ENCODE data around the gene TRIM17. TPM values are rescaled to one million over a fixed set of nuclear protein-coding genes. Genes with fewer than 3 reads are reported as not detected.

The TRIM17 gene
- polyA plus RNA-seq, 1 donor (not counting 4 experiments of a cell fraction or from before 2014, with no cell fraction given) = 0.24 TPM

DNA sequence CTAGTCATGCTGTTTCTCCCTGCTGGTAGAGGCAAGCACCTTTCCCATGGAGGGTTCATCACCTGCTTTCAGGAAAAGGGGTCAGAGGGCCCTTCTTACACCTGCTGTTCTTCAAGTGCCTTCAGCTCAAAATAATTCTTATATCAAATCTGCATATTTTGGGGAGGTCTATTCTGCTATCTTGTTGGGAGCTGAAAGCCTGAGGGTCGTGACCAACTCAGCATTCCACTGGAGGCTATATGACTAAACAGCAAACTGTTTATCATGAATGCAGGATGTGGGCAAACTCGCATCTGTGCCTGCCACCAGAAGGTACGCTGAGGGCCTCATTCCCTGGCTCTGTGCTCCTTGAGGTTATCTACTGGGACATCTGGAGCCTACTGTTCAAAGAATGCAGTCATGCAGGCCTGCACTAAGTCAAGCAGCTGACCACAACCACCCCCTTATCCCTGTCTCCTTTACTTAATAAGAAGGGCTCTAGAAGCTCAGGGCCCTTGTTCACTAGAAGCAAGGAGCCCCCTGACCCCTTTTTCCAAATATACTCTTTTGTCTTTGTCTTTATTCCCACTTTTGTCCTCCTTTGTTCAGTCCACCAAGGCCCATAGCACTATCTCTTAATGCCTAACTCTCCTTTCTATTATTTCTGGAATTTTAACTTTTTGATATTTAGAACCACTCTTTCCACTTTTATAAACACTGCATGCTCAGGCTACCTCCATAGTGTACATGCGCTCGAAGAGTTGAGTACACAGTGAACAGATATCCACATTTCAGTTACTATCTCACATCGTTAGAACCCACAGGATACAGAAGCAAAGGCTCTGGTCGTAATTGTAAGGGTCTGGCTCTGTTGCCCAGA, 4.5 kb upstream of the TRIM17 start:
- Histone ChIP-seq H3K9ac (ENCODE audit: control insufficient read depth, extremely low read depth, insufficient read depth, low read length) (no peak overlapping the region), H3K4me1 (ENCODE audit: control insufficient read depth, extremely low read depth, insufficient read depth, low read length) (peaks cover 14% of the 10 kb centered on the region), H3K27me3 (ENCODE audit: control insufficient read depth, extremely low read depth, insufficient read depth, low read length) (no peaks in the 10 kb centered on the region), H4K20me1 (ENCODE audit: control insufficient read depth, extremely low read depth, insufficient read depth, low read length) (no peaks in the 10 kb centered on the region), H3K36me3 (ENCODE audit: control insufficient read depth in 2 of 2, extremely low read depth in 1 of 2, insufficient read depth in 2 of 2, low read length in 2 of 2) (no peaks in the 10 kb centered on the region), H3K9me1 (ENCODE audit: control insufficient read depth, extremely low read depth, insufficient read depth, low read length) (no peaks in the 10 kb centered on the region), H3K27ac (ENCODE audit: control insufficient read depth, insufficient read depth, low read length) (no peak overlapping the region), H3K79me2 (ENCODE audit: control insufficient read depth, insufficient read depth, low read length) (no peaks in the 10 kb centered on the region), H3K4me2 (ENCODE audit: control insufficient read depth, extremely low read depth, insufficient read depth, low read depth, low read length) (no peak overlapping the region), H3K9me3 (ENCODE audit: control insufficient read depth, low read depth, low read length) (no peaks in the 10 kb centered on the region), H2AFZ (ENCODE audit: control insufficient read depth, low read length) (no peak overlapping the region), H3K4me3 (ENCODE audit: control insufficient read depth in 2 of 3, extremely low read depth in 1 of 3, insufficient read depth in 2 of 3, low read depth in 1 of 3, low read length in 3 of 3) (no peak overlapping the region)
- TF ChIP-seq, protein P1, sequence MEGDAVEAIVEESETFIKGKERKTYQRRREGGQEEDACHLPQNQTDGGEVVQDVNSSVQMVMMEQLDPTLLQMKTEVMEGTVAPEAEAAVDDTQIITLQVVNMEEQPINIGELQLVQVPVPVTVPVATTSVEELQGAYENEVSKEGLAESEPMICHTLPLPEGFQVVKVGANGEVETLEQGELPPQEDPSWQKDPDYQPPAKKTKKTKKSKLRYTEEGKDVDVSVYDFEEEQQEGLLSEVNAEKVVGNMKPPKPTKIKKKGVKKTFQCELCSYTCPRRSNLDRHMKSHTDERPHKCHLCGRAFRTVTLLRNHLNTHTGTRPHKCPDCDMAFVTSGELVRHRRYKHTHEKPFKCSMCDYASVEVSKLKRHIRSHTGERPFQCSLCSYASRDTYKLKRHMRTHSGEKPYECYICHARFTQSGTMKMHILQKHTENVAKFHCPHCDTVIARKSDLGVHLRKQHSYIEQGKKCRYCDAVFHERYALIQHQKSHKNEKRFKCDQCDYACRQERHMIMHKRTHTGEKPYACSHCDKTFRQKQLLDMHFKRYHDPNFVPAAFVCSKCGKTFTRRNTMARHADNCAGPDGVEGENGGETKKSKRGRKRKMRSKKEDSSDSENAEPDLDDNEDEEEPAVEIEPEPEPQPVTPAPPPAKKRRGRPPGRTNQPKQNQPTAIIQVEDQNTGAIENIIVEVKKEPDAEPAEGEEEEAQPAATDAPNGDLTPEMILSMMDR (optimal IDR thresholded peaks at IDR 0.05 in 1 of 3, IDR thresholded peaks at IDR 0.05 in 1 of 3, conservative IDR thresholded peaks at IDR 0.05 in 1 of 3; ENCODE audit: extremely low read depth in 1 of 3, insufficient read depth in 2 of 3, low read length in 3 of 3) = no peak
- no peak for TF ChIP-seq EZH2 (IDR thresholded peaks at IDR 0.05; ENCODE audit: low read length)
- no peak for FAIRE-seq
- dilution Hi-C loops (cut with MboI; ENCODE audit: extremely low pct_ligation_motif_present, low sequenced_read_pairs) = no loop called here
- no peak for DNase-seq (ENCODE audit: low read depth, low spot score)

DNA sequence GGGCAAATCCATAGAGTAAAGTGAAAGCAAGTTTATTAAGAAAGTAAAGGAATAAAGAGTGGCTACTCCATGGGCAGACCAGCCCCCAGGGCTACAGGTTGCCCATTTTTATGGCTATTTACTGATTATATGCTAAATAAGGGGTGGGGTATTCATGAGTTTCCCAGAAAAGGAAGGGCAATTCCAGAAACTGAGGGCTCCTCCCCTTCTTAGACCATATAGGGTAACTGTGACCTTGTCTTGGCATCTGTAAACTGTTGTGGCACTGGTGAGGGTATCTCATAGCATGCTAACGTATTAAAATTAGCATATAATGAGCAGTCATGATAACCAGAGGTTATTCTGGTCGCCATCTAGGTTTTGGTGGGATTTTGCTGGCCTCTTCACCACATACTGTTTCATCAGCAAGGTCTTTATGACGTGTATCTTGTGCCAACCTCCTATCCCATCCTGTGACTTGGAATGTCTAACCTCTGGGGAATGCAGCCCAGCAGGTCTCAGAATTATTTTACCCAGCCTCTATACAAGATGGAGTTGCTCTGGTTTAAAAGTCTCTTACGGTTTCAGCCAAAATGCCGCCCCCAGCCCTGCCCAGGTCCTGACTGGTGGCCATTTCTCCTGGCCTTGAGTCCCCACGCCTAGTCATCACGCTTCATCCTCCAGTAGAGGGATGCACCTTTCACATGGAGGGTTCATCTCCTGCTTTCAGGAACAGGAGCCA, 982 bp upstream of the TRIM17 start:
- DNase-seq (ENCODE audit: low read depth, low spot score) (peak; percentile 50), FAIRE-seq (peak; percentile 34)
- H3K27me3 ChIP-seq (ENCODE audit: control insufficient read depth, extremely low read depth, insufficient read depth, low read length) = no peaks in the 10 kb centered on the region
- H4K20me1 ChIP-seq (ENCODE audit: control insufficient read depth, extremely low read depth, insufficient read depth, low read length) = no peaks in the 10 kb centered on the region
- H3K9me1 ChIP-seq (ENCODE audit: control insufficient read depth, extremely low read depth, insufficient read depth, low read length) = no peaks in the 10 kb centered on the region
- peak overlapping the region in 2 of 3 experiments; percentile 16 to 23 for H3K4me3 ChIP-seq (ENCODE audit: control insufficient read depth in 2 of 3, extremely low read depth in 1 of 3, insufficient read depth in 2 of 3, low read depth in 1 of 3, low read length in 3 of 3)
- TF ChIP-seq, protein P1 (optimal IDR thresholded peaks at IDR 0.05 in 1 of 3, IDR thresholded peaks at IDR 0.05 in 1 of 3, conservative IDR thresholded peaks at IDR 0.05 in 1 of 3; ENCODE audit: extremely low read depth in 1 of 3, insufficient read depth in 2 of 3, low read length in 3 of 3) = no peak
- TF ChIP-seq EZH2 (IDR thresholded peaks at IDR 0.05; ENCODE audit: low read length) = no peak
- H3K27ac ChIP-seq (ENCODE audit: control insufficient read depth, insufficient read depth, low read length) = peak overlapping the region; percentile 46
- peaks cover 21% of the 10 kb centered on the region for H3K4me1 ChIP-seq (ENCODE audit: control insufficient read depth, extremely low read depth, insufficient read depth, low read length)
- H3K4me2 ChIP-seq (ENCODE audit: control insufficient read depth, extremely low read depth, insufficient read depth, low read depth, low read length) = peak overlapping the region; percentile 42
- dilution Hi-C loops (cut with MboI; ENCODE audit: extremely low pct_ligation_motif_present, low sequenced_read_pairs) = no loop called here
- no peaks in the 10 kb centered on the region for H3K9me3 ChIP-seq (ENCODE audit: control insufficient read depth, low read depth, low read length)
- peak overlapping the region; percentile 72 for H2AFZ ChIP-seq (ENCODE audit: control insufficient read depth, low read length)
- H3K79me2 ChIP-seq (ENCODE audit: control insufficient read depth, insufficient read depth, low read length) = no peaks in the 10 kb centered on the region
- peaks cover 0 to 3% of the 10 kb centered on the region in 2 experiments for H3K36me3 ChIP-seq (ENCODE audit: control insufficient read depth in 2 of 2, extremely low read depth in 1 of 2, insufficient read depth in 2 of 2, low read length in 2 of 2)
- H3K9ac ChIP-seq (ENCODE audit: control insufficient read depth, extremely low read depth, insufficient read depth, low read length) = peak overlapping the region; percentile 1
